Measurements from ENCODE around the gene FARS2.

Gene FARS2

GRCh38 chr6:5475779-5476178 is 214.5 kb downstream of the FARS2 start:
- no peak for DNase-seq

DNA sequence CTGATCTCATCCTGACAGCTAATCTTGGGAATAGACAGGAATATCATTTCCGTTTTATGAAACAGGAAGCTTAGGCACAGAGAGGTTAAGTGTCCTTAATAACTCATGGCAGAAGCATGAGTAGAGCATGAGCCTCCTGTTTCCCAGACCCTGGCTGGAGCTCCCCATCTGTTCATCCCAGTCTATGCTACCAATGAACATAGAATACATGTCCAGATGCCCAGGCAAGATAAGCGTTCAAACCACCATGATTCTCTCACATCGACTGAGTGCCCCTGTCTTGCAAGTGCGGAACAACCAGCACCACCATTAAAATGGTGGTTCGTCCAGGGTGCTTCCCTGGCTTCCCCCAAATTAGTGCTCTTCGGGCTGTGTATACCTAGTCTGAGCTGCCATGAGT is 217.1 kb downstream of the FARS2 start:
- DNase-seq = no peak

GRCh38 chr6:5481033-5481432 is 219.7 kb downstream of the FARS2 start:
- no peak for DNase-seq

DNA sequence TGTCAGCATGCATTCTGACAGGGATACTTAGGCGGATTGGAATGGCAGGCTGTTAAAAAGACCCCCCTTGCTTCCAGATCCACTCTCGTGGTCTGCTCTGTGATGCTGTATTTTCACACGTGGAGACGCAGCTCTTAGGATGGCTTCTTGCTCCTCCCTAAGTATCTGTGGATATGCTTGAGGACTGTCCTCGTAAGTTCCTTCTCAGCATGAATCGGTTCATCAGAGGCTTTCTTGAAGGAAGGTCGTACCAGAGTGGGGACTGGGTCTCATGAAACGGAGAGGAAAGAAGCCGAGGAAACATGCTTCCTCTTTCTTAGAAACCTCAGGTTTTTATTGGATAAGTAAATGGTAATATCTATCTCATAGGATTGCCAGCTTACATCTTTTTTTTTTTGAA is 220.4 kb downstream of the FARS2 start:
- DNase-seq = no peak

DNA sequence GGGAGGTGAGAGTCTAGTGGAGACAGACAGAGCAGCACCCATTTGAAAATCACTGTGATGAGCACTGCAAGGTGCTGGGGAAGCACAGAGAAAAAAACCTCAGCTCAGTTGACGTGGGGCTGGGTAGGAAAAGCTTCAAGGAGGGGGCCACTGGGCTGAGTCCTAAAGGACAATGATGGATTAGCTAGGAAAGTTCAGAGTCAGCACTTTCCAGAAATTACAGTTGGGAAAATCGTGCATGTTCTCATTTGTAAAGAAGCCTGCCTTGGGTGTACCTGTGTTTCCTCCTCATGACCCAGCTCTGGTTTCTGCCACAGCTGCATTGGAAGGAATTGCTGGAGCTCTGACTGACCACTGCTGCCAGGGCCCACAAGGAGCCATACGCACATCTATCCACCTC is 221.3 kb downstream of the FARS2 start:
- no peak for DNase-seq

DNA sequence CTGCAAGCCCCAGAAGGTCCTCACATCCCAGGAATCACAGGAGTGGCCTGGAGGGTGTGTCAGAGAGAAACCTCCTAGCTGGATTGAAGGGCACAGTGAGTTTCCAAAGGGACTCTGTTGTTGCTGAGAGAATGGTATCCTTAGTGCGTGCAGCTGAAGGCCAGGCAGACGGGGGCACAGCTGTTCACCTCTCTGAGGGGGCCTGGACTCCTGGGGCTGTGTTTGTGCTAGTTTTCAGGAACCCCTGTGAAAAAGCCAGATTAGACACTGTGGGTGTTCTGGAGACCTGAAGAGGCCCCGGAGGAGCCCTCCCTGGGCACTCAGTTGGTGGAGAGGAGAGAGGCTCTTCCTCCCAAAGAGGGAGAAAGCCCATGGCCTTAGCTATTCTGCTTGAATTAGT is 223.4 kb downstream of the FARS2 start:
- no peak for DNase-seq

DNA sequence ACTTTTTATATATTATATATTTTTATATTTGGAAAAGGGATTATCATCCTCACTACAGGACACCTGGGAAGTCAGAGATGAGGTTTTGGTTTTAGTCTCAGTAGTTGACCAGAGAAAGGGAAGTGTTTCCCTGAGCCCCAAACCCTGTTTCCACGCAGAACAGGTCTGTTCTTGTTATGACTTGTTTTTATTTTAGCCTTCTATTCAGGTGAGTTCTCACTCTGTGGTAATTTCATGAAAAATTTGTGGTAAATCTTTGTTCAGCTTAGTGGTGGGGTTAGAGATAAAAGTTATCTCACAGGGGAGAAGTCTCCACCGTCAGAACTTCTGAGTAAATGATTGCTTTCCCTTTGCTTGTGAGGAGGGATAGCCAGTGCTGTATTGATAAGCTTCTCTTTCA is 224.9 kb downstream of the FARS2 start:
- DNase-seq = no peak

GRCh38 chr6:5490501-5491069 is 229.3 kb downstream of the FARS2 start:
- no peak for DNase-seq

DNA sequence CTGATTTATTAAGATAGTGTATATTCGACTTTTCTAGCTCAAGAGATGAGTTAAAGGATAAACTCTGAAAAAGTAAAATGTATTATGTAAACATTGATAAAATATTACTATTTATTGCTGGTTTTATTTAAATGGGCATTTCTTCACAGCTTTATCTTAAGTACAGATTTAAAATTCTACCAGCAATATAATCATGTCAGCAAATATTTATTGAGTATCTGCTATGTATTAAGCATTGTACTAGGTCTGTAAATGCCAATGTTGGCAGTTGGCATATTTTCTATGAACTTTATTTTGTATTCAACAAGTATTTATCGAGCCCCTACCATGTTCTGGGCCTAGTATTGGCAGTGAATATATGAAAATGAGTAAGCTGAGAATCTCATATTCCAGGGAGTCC is 231.0 kb downstream of the FARS2 start:
- no peak for DNase-seq

GRCh38 chr6:5493806-5494205 is 232.5 kb downstream of the FARS2 start:
- no peak for DNase-seq

DNA sequence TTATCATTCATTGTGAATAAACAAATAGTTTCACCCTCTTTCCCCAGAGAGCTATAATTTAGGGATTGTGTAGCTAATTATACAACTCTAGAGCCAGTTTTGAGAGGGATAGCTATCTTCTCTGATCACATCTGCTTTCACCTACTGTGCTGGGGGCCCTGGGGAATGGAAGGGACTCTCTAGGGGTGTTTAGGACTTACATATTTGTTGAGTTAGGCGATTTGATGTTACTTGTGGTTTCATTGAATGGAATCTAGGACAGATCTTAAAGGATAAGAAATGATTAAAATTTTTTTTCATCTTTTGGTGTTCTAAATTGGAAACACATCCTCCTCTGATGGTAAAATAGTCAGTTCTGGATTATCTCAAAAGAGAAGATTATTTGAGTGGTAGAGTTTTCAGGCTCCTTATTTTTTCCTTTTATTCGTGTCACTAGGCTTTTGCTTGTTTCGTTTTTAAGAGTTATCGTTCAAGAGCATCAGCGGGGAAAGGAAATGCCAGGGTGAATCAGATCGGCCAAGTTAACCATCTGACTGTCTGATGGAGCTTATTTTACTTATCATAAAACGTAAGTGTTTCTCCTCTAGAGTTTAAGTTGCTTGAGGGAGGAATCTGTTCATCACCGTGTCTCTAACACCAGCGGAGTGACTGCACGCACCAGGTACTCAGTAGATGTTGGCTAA is 236.7 kb downstream of the FARS2 start:
- DNase-seq = no peak

- no peak for DNase-seq
These were observed 237.2 kb downstream of the FARS2 start for GRCh38 chr6:5498579-5498899.

DNA sequence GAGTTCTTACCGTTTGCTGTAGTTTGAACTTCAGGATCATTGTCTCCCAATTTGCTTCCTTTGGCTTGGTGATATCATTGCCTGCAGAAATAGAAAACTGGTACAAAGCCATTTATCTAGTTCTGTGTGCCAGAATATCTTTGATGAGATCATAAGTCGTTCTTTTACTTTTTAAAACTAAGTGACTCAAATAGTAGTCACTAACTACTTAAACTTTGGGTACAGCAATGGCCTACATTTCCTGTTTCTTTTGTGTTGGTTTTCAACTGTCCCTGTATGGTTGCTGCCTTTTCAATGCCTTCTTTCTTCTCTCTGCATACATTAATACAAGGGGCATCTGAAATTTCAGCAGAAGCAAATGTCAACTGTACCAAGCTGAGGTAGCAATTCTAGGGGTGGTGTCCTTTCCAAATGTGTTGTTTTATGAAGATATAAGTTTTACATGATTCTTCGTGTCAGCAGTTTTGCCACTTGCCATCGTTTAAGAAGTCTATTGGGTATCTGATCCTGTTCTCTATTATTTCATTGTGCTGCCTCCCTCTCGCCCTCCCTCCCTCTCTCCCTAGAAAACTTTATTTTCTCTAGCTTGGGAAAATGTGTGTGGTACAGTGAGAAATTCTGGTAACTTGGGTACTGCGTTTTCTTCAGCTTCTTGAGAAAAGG is 238.5 kb downstream of the FARS2 start:
- DNase-seq = no peak

DNA sequence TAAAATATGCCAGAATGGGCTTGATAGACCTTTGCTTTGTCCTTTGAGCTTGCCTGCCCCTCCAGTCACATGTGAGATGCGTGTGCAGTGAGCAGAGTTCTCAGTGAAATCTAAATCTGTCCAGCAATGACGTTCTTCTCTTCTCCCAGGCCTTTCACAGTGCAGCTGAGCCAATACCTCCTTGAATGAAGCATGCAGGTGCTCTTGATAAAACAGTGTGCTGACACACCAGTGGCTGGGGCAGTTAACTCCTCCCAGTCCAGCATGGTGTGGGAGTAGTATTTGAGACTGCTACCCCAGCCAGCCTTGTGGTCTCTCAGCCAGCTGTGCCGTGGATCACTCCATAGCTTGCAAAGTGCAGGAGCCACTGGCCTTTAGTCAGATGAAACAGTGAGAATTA is 240.5 kb downstream of the FARS2 start:
- DNase-seq = no peak

GRCh38 chr6:5504078-5504477 is 242.8 kb downstream of the FARS2 start:
- DNase-seq = no peak

GRCh38 chr6:5506149-5506548 is 244.8 kb downstream of the FARS2 start:
- no peak for DNase-seq

- DNase-seq = no peak
These were observed 245.3 kb downstream of the FARS2 start for GRCh38 chr6:5506597-5506996.

GRCh38 chr6:5507131-5507681 is 245.9 kb downstream of the FARS2 start:
- DNase-seq = no peak

GRCh38 chr6:5509106-5509505 is 247.8 kb downstream of the FARS2 start:
- DNase-seq = no peak

DNA sequence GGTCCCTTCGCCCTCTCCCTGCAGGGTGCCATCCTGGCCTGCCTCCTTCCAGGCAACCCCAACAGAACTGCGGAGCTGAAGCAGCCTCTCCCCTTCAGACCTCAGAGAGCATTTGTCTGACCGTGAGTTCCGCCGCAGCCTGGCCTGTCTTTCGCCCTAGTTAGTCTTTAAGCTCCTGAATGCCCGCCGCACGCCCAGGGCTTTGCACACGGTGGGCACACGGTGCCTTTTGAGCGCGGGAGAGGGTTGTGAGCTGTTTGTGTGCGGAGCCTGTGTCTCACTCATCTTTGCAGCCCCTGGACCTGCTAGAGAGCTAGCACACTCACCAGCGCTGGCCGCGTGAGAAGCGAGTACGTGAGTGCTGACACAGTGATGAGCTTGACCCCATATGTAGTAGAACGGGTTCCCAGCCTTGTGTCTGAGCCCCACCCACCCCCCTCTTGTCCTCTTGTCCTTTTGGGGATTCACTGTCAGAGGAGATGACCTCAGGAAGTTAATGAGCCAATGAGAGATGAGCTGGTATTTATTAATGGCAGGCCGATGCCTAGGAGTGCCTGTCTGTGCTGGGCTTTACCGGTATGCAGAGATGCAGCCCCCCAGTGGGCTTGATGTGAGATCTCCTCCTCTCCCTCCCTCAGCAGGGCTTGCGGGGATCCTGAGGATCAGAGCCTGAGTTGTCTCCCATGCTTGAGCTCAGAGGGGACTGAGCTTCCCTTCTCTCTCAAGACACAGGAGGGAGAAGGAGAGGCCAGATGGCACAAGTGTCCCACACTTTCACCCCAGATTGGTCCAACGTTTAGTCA is 249.2 kb downstream of the FARS2 start:
- DNase-seq = no peak

DNA sequence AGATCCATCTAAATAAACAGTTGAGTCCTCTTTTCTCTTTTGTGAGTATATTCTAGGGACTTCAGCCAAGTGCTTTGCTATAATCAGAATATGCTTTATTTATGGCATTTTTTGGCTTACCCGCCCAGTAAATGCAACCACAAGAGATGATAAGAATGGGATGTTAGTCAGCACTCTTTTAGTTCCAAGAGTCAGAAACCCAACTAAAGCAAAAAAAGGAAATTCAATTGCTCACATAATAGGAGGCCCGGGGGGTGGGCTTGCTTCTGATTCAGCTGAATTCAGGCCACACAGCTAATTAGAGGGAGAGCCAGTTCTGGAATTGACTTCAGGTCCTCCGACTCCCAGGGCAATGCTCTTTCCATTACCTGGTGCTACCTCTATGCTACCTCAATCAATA is 250.6 kb downstream of the FARS2 start:
- DNase-seq = no peak

DNA sequence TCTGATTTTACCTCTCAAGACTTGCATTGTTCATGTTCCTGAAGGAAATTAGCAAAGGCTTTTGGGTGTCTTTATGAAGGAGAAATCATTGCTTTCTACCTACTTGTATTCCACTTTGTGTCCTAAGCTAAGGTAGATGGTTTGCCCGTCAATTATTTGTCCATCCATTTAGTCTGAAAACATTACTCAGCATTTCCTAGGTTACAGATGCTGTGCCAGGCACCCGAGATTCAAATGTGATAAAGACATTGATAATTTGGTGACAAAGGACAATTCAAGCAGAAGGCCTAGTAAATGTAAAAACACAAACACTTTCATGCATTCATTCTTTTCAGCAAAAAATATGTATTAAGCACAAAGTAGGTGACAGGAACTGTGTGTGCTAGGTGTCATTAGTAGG is 251.1 kb downstream of the FARS2 start:
- no peak for DNase-seq

DNA sequence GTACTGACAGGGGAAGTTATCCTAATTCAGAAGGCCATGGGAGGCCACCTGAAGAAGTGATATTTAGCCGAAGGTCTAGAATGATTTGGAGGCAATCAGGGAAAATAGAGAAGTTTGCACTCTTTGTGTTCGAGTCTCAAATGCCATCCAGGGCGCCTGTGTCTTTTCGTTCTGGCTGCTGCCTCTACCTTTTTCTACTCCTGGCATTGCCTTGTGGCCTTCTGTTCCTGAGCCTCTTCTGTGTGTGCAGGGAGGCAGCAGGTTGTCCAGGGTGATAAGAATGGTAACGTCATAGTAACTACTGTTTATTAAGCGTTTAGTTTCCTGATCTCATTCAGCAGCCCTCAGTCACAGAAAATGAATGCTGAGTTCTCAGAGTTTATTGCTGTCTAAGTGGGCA is 252.1 kb downstream of the FARS2 start:
- no peak for DNase-seq

GRCh38 chr6:5514353-5514752 is 253.0 kb downstream of the FARS2 start:
- no peak for DNase-seq

All from stimulated activated CD4-positive, alpha-beta T cell treated with anti-CD3 and anti-CD28 coated beads, Interleukin-2, amount 100 ng/mL, for 48 hours (primary cell).